A549 (cell line): Measurements from ENCODE around the gene PROSER1.

Experiments used
- CEBPB ChIP-seq, 2 experiments: fragments of >200 bp in 1 of 2; sonication (Bioruptor Twin) in 1 of 2; formaldehyde crosslinking in 1 of 2; IDR thresholded peaks; 2 replicates each; pipeline ENCODE4 v1.6.1; 2012 to 2016
- HOXB13 ChIP-seq: fragments of 250-450 bp; sonication (Bioruptor Pico); IDR thresholded peaks from 2 replicates; pipeline ENCODE4 v1.5.0; 2020; ENCODE audit warnings: low read depth, mild to moderate bottlenecking, moderate library complexity
- POLR2A ChIP-seq: IDR thresholded peaks from 2 replicates; pipeline ENCODE4 v1.6.1; 2012; ENCODE audit warnings: mild to moderate bottlenecking, low read length
- RFX5 ChIP-seq: fragments of 450-650 bp; IDR thresholded peaks from 2 replicates; pipeline ENCODE4 v1.7.1; 2014; ENCODE audit warnings: antibody characterized with exemption, mild to moderate bottlenecking, moderate library complexity
- TF ChIP-seq, protein P1 (sequence below): fragments of >200 bp; sonication (Bioruptor Twin); formaldehyde crosslinking; IDR thresholded peaks from 3 replicates; pipeline ENCODE4 v1.5.1; 2016
- TF ChIP-seq, protein P2 (sequence below): fragments of 200-600 bp; sonication (generic); IDR thresholded peaks from 2 replicates; pipeline ENCODE4 v1.6.1; 2016; ENCODE audit warnings: antibody characterized with exemption, mild to moderate bottlenecking, moderate library complexity
- TF ChIP-seq, protein P3 (sequence below): fragments of 450-650 bp; IDR thresholded peaks from 2 replicates; pipeline ENCODE4 v1.6.1; 2014; ENCODE audit warnings: antibody characterized with exemption

DNA sequence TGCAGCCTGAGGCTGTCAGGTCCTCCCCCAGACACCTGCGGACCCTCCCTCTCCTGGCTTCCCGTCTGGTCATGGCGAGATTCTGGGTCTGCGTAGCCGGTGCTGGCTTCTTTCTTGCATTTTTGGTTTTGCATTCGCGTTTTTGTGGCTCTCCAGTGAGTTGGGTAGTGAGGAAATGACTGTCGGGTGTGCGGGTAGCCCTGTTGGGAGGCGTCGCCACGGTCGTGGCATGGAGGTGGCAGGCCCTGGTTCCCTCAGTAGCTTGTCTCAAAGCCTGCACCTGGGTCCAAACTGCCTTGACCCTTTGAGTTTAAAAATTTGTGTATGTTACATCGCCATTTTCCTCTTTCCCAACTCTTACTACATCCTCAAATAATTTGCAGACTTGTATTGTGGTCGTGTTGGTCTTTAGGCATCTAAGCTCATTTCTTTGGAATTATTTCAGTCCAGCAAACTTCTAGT is 711 bp upstream of the PROSER1 start:
- no peak for TF ChIP-seq HOXB13
- TF ChIP-seq, protein P1, sequence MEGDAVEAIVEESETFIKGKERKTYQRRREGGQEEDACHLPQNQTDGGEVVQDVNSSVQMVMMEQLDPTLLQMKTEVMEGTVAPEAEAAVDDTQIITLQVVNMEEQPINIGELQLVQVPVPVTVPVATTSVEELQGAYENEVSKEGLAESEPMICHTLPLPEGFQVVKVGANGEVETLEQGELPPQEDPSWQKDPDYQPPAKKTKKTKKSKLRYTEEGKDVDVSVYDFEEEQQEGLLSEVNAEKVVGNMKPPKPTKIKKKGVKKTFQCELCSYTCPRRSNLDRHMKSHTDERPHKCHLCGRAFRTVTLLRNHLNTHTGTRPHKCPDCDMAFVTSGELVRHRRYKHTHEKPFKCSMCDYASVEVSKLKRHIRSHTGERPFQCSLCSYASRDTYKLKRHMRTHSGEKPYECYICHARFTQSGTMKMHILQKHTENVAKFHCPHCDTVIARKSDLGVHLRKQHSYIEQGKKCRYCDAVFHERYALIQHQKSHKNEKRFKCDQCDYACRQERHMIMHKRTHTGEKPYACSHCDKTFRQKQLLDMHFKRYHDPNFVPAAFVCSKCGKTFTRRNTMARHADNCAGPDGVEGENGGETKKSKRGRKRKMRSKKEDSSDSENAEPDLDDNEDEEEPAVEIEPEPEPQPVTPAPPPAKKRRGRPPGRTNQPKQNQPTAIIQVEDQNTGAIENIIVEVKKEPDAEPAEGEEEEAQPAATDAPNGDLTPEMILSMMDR: no peak
- TF ChIP-seq POLR2A: no peak
- TF ChIP-seq, protein P2, sequence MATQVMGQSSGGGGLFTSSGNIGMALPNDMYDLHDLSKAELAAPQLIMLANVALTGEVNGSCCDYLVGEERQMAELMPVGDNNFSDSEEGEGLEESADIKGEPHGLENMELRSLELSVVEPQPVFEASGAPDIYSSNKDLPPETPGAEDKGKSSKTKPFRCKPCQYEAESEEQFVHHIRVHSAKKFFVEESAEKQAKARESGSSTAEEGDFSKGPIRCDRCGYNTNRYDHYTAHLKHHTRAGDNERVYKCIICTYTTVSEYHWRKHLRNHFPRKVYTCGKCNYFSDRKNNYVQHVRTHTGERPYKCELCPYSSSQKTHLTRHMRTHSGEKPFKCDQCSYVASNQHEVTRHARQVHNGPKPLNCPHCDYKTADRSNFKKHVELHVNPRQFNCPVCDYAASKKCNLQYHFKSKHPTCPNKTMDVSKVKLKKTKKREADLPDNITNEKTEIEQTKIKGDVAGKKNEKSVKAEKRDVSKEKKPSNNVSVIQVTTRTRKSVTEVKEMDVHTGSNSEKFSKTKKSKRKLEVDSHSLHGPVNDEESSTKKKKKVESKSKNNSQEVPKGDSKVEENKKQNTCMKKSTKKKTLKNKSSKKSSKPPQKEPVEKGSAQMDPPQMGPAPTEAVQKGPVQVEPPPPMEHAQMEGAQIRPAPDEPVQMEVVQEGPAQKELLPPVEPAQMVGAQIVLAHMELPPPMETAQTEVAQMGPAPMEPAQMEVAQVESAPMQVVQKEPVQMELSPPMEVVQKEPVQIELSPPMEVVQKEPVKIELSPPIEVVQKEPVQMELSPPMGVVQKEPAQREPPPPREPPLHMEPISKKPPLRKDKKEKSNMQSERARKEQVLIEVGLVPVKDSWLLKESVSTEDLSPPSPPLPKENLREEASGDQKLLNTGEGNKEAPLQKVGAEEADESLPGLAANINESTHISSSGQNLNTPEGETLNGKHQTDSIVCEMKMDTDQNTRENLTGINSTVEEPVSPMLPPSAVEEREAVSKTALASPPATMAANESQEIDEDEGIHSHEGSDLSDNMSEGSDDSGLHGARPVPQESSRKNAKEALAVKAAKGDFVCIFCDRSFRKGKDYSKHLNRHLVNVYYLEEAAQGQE: no peak
- TF ChIP-seq, protein P3, sequence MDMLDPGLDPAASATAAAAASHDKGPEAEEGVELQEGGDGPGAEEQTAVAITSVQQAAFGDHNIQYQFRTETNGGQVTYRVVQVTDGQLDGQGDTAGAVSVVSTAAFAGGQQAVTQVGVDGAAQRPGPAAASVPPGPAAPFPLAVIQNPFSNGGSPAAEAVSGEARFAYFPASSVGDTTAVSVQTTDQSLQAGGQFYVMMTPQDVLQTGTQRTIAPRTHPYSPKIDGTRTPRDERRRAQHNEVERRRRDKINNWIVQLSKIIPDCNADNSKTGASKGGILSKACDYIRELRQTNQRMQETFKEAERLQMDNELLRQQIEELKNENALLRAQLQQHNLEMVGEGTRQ: 0 out of 2 replicates have a peak, but pooled peaks have one; percentile 0
- no peak for TF ChIP-seq RFX5
- no peak for TF ChIP-seq CEBPB (IDR thresholded peaks at IDR 0.05)
